ENCODE measurements around the gene MBOAT1.

The MBOAT1 gene

GRCh38 chr6:20217891-20218290, 5.6 kb upstream of the MBOAT1 start:
- no peak for TF ChIP-seq TAF1 (IDR thresholded peaks at IDR 0.05; ENCODE audit: borderline replicate concordance, insufficient read depth, low read length)
- TF ChIP-seq REST (IDR thresholded peaks at IDR 0.05; ENCODE audit: insufficient read depth in 1 of 2, low read depth in 2 of 2, low read length in 2 of 2): no peak
- TF ChIP-seq FOXP2 (optimal IDR thresholded peaks at IDR 0.05; ENCODE audit: borderline replicate concordance, extremely low read depth, extremely low read length, insufficient read depth): no peak
- TF ChIP-seq SIN3A (IDR thresholded peaks at IDR 0.05; ENCODE audit: borderline replicate concordance, insufficient read depth, low read length): no peak
- TF ChIP-seq POLR2AphosphoS5 (IDR thresholded peaks at IDR 0.05; ENCODE audit: low read depth, low read length): no peak

GRCh38 chr6:20217324-20217855, 5.1 kb upstream of the MBOAT1 start:
- no peak for TF ChIP-seq SIN3A (IDR thresholded peaks at IDR 0.05; ENCODE audit: borderline replicate concordance, insufficient read depth, low read length)
- no peak for TF ChIP-seq FOXP2 (optimal IDR thresholded peaks at IDR 0.05; ENCODE audit: borderline replicate concordance, extremely low read depth, extremely low read length, insufficient read depth)
- no peak for TF ChIP-seq TAF1 (IDR thresholded peaks at IDR 0.05; ENCODE audit: borderline replicate concordance, insufficient read depth, low read length)
- TF ChIP-seq REST (IDR thresholded peaks at IDR 0.05; ENCODE audit: insufficient read depth in 1 of 2, low read depth in 2 of 2, low read length in 2 of 2): no peak
- TF ChIP-seq POLR2AphosphoS5 (IDR thresholded peaks at IDR 0.05; ENCODE audit: low read depth, low read length): no peak

GRCh38 chr6:20215310-20215709, 3.0 kb upstream of the MBOAT1 start:
- TF ChIP-seq POLR2AphosphoS5 (IDR thresholded peaks at IDR 0.05; ENCODE audit: low read depth, low read length): no peak

- TF ChIP-seq TAF1 (IDR thresholded peaks at IDR 0.05; ENCODE audit: borderline replicate concordance, insufficient read depth, low read length) (no peak), SIN3A (IDR thresholded peaks at IDR 0.05; ENCODE audit: borderline replicate concordance, insufficient read depth, low read length) (no peak), REST (IDR thresholded peaks at IDR 0.05; ENCODE audit: insufficient read depth in 1 of 2, low read depth in 2 of 2, low read length in 2 of 2) (no peak), FOXP2 (optimal IDR thresholded peaks at IDR 0.05; ENCODE audit: borderline replicate concordance, extremely low read depth, extremely low read length, insufficient read depth) (no peak), POLR2AphosphoS5 (IDR thresholded peaks at IDR 0.05; ENCODE audit: low read depth, low read length) (no peak)
Measured at GRCh38 chr6:20213271-20213798, 1.1 kb upstream of the MBOAT1 start.

- TF ChIP-seq SIN3A (IDR thresholded peaks at IDR 0.05; ENCODE audit: borderline replicate concordance, insufficient read depth, low read length): no peak
- TF ChIP-seq REST (IDR thresholded peaks at IDR 0.05; ENCODE audit: insufficient read depth in 1 of 2, low read depth in 2 of 2, low read length in 2 of 2): no peak
- no peak for TF ChIP-seq TAF1 (IDR thresholded peaks at IDR 0.05; ENCODE audit: borderline replicate concordance, insufficient read depth, low read length)
- TF ChIP-seq POLR2AphosphoS5 (IDR thresholded peaks at IDR 0.05; ENCODE audit: low read depth, low read length): no peak
- no peak for TF ChIP-seq FOXP2 (optimal IDR thresholded peaks at IDR 0.05; ENCODE audit: borderline replicate concordance, extremely low read depth, extremely low read length, insufficient read depth)
Measured at GRCh38 chr6:20211941-20212391, 303 bp downstream of the MBOAT1 start.
